Uterus (tissue), 2 donors: ENCODE results near the gene SUPT3H.

ENCODE experiments used
- CTCF ChIP-seq, 4 experiments: fragments of 200-600 bp in 2 of 4; fragments of 450-650 bp in 2 of 4; sonication (generic) in 2 of 4; IDR thresholded peaks; one replicate each; pipeline ENCODE4 v1.5.1; 2016 to 2019; ENCODE audit warnings: antibody characterized with exemption in 4 of 4, mild to moderate bottlenecking in 2 of 4, moderate library complexity in 1 of 4
- POLR2A ChIP-seq, 2 donors: fragments of 450-650 bp; IDR thresholded peaks; one replicate each; pipeline ENCODE4 v1.6.1; 2016; ENCODE audit warnings: antibody characterized with exemption in 2 of 2, mild to moderate bottlenecking in 1 of 2, moderate library complexity in 1 of 2

- no peak for TF ChIP-seq POLR2A (IDR thresholded peaks at IDR 0.05)
- no peak for TF ChIP-seq CTCF (IDR thresholded peaks at IDR 0.05)
Observed at GRCh38 chr6:45195137-45195536, 182.6 kb downstream of the SUPT3H start.
